ENCODE measurements around the gene PDE1C.

Gene PDE1C

DNA sequence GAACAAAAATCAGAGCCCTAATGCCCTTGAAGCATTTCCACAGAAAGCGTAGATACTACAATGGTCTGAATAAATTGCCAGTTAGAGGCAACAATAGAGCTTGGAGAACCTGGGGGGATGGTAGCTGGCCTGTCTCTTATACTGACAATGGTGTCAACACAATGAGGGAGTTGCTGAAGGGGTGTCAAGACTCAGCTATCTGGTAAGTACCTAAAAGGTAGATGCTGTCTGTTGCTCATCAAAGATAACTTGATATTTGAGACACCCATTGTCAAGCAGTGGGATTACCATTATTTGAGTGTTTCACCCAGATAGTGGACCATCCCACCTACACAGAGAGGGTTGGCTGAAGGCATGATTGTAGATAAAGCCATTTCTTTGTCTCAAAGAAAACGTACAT is 72.8 kb downstream of the PDE1C start:
- DNase-seq (ENCODE audit: extremely low read depth in 1 of 2, low read depth in 1 of 2), result no peak

DNA sequence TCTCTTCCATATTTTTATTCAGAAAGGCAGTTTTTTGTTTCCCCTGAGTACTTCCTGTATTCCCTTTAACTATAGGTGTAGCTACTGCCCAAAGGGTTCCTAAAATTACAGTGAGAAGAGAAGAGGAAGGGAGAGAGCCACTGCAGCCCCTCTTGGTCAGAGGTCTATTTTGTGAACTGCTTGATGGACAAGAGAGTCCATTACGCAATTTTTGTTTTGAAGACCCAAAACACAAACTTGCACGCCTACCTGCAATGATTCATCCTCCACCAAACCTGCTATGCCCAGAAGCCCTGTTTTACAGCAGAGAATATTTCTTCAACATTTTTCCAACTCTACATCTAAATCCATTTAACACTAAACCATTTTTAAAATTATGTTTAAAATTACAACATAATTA is 75.1 kb downstream of the PDE1C start:
- DNase-seq (ENCODE audit: extremely low read depth in 1 of 2, low read depth in 1 of 2), result no peak

DNA sequence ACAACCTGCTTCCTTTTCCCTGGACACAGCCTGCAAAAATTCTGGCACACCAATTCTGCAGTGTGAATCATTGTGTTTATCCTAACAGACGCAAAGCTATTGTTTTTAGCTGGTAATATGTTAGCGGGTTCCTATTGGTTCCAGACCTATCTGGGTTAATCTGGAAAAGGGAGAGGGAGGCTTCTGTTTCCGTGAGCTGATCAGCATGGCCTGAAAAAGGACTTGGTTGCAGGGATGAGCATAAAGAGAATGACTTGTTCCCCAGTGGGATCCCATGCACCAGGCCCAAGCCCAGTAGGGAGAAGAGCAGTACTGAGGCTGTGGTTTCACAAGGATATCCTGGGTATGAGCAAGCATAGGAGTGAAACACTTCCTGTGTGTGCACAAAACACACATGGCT is 78.4 kb downstream of the PDE1C start:
- no peak for DNase-seq (ENCODE audit: extremely low read depth in 1 of 2, low read depth in 1 of 2)

DNA sequence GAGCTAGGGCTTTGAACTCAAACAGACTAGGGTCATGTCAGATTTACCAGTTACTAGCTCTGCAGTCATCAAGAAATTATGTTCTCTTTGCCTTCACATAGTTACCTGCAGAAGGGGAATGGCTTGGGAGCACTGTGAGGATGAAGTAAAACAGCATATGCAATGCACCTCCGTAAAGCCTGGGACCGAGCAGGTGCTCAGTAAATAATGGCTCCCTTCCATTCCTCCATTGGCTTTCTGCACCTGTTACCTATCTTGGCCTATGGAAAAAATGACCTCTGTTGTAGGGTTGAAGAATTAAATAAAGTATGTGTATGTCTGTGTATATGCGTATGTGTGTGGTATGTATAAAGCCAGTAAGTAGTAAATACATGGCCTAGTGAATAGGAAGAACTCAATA is 78.8 kb downstream of the PDE1C start:
- no peak for DNase-seq (ENCODE audit: extremely low read depth in 1 of 2, low read depth in 1 of 2)

DNA sequence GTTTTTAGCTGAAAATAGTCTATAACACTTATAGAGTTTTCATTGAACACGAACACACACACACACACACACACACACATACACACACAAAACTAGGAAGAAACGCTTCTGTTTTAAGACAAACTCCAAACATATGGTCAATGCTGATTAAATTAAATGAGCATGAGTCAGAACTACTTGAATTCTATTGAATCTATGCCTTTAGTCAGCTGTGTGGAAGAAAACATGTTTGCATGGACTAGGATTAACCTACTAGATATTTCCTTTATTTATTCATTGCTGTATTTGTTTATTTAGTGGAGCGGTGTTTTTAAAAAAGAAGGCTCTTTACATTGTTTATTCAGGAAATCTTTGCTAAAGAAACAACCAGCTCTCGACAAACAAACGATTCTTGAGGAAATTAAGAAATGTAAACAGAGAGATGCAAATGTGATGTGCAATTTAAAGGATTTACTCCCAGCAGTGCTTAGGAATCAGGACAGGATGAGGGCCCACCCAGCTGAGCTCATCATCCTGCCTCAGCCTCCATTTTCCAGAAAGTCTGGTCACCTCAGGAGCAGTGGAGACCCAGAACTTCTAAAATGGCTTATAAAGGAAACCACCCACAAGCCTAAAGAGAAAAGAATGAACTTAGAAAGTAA is 83.2 kb downstream of the PDE1C start:
- no peak for DNase-seq (ENCODE audit: extremely low read depth in 1 of 2, low read depth in 1 of 2)

DNA sequence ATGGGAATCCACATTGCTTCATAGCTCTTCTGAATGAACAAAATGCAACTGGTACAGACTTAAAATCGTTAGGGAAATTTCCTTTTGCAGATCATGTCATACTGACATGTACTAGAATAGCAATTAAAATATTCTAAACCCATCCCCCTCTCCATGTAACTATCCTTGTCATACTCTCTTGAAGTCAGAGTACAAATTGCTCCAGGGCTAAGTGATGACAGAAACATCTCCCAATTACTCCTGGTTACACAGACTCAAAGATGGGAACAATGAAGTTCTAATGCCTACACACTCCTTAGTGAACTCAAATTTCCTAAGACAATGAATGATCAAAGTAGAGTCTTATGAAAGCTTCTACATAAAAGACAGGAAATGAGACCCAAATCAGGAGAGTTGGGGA is 87.2 kb downstream of the PDE1C start:
- no peak for DNase-seq (ENCODE audit: extremely low read depth in 1 of 2, low read depth in 1 of 2)

DNA sequence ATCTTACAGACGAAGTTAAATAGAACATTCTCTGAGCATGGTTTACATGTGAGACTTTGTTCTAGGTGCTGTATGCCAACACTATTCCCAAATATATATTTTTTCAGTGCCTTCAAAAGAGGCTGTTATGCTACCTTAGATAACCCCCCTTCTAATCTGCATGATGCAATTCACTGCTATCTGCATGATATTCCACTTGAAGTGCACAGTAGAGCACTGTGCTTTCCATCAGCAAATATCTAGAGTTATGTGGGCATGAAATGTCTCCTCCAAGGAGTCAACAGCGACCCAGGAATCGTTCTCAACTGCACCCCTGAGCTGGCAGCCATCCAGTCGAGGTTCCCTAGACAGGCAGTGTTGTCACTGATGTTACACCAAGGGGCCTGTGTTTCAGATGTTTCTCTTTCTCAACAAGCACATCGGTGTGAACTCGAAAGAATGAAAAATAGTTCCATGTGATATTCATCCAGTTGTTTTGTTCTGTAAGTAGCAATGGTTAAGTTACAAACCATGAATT is 88.3 kb downstream of the PDE1C start:
- no peak for DNase-seq (ENCODE audit: extremely low read depth in 1 of 2, low read depth in 1 of 2)

DNA sequence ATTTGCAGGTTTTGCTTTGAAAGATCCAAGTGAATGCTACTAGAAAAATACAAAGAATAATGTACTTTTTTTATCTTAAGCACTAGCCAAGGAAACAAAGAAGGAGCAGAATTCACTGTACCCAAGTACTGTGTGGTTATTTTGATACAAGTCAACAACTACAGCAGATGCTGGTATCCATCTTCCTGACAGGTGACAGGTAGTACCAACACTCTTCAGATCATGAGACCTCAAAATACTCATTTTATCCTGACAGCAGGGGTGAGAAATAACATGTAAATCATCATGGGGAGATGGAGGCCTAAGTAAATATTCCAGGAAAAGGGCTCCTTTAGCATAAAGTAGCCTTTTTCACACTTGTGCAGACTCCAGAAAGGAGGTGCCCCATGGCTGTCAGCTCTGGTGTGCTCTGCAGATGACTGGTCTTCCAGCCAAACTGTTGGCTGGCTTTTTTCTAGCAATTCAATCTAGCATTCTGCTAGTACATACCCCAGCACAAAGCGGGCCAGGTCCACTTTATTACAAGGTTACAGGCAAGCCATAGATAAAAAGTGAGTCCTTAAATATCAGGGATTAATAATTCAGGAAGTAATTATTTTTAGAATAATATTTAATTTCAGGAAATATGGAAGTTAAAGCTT is 90.4 kb downstream of the PDE1C start:
- DNase-seq (ENCODE audit: extremely low read depth in 1 of 2, low read depth in 1 of 2), result no peak

DNA sequence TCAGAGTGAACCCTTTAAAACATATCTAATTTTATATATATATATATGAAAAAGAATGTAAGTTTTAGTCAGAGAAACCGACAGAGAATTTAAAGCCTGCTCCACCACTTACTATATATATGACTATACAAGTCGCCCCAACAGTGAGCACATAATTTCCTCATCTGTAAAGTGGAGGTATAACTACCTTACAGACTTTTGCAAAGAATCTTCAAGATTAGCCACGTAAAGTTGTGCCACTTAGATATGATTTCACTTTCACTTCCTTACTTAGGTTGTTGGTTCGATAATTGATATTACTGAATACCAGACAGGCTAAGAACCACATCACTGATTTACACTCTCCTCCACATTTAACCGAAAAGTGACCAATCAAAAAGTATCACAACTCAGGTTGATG is 94.7 kb downstream of the PDE1C start:
- DNase-seq (ENCODE audit: extremely low read depth in 1 of 2, low read depth in 1 of 2), result no peak

DNA sequence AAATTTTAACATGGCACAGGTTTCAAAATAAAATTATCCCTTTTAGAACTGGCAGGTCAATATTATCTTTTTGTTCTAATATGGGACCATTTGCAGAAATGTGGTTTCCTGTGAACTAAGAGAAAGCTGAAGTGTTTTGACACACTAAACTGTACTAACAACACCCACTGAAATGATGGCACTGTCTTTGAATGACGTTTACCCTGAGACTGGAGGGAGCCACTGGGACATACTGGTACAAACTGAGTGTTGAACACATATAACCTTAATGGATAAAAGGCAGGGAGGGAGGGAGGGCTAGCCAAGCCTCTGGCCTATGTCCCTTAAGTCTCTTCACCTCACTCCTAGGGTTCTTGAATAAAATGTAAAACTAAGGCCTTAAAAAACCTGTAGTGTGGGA is 95.9 kb downstream of the PDE1C start:
- DNase-seq (ENCODE audit: extremely low read depth in 1 of 2, low read depth in 1 of 2), result no peak

DNA sequence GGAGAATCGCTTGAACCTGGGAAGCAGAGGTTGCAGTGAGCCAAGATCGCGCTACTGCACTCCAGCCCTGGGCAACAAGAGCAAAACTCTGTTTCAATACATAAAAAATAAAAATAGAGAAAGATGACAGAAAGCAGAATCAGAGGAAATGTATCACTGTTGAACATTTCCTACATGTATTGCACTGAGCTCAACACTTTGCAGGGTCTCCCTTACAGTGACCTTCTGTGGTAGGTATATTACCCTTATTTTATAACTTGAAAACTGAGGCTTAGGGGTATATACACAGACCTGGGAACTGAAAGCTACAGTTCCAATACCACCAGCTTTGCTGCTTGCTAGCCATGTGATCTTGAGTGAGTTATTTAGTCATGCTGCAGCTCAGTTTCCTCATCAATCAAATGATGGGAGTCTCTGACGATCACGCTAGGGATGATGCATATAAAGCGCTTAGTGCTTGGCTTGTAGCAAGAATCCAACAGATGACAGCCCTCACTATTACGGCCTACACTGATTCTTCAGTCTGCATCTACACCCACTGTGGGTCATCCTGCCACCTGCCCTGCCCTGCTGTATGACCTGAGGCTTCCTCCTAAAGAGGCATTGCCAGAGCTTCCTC is 99.0 kb downstream of the PDE1C start:
- DNase-seq (ENCODE audit: extremely low read depth in 1 of 2, low read depth in 1 of 2), result no peak

DNA sequence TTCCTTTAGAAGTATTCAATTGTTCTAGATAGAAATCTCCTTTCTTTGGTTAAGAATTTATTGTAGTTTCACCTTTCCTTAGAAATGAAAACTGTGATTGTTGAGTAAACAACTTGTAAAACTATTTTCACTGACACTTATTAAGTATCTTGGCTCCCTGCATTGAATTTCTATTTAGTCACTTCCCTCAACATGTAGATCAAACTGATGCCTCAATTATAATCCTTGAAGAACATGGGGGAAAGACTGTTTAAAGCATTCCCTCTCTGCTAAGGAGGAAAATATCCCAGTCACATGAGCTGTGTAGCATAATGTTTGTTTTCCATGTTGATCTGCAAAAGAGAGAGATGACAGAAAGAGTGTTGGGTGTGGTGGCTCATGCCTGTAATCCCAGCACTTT is 99.7 kb downstream of the PDE1C start:
- DNase-seq (ENCODE audit: extremely low read depth in 1 of 2, low read depth in 1 of 2), result no peak

DNA sequence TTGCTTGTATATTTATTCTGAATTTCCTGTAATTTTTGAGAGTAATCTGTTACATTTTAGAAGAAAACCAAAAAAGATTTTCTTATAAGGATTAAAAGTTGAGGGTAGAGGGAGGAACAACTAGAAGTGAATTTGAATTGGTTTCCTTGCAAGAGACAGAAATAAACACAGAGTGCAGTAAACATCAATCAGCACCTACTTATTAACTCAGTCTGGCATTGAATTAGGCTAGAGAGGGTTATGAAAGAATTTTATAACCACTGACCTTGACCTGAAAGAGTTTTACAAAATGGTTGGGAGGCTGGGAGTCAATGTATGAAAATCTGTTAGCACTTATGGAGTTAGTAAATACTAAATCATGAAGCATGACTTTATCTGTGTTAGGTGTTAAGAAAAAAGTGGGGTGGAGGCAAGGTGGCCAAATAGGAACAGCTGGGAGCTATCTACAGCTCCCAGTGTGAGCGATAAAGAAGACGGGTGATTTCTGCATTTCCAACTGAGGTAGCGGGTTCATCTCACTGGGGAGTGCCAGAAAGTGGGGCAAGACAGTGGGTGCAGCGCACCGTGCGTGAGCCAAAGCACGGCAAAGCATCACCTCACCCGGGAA is 106.5 kb downstream of the PDE1C start:
- no peak for DNase-seq (ENCODE audit: extremely low read depth in 1 of 2, low read depth in 1 of 2)

DNA sequence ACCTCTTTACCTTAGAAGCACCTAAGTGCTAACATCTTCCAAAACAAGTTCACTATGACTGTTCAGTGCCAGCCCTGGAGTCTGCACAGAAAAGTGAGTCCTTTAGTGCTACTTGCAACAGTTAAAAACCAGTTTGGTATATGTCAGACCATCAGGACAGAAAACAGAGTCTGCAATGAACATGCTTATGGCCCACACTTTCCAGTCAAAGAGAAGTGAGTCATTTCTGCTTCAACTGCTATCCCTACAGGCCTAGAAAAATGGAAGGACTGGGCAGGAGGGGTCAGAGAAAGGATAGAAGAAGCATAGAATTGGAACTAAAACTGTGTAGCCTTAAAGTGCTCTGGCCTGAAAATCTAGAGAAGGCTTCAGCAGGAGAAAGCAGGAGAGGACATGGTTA is 108.0 kb downstream of the PDE1C start:
- DNase-seq (ENCODE audit: extremely low read depth in 1 of 2, low read depth in 1 of 2), result no peak

DNA sequence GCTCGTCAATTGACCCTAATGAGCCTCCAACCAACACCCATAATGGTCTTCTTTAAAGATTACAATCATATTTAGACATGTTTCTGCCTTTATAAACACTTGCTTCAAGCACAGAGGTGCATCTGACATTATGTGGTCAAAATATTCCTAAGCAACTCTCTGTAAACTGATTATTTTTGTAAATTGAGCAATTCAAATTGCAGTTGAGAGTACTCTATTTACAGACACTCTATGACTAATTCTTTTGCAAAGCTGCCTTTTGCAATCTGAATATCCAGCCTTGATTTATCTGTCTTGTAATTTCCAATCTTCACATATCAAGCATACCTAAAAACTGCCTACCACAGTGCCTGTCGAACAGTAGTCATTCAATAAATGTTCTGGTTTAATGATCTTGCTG is 112.0 kb downstream of the PDE1C start:
- DNase-seq (ENCODE audit: extremely low read depth in 1 of 2, low read depth in 1 of 2), result no peak

DNA sequence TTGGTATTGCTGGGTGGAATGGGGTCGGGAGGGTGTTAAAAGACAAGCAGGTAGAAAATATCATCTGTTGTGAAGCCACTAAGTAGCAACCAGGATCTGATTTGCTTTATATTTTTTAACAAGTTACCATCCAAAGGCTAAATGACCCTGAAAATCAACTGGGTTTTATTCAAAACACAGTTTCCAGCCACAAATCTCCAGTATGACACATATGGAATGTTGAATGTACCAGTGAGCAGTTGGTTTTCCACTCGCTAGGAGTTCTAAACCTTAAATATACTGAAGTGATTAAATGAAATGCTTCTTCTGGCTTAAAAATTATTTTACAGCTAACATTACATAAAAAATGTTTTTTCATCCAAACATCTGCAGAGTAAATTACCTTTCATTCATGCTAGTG is 112.5 kb downstream of the PDE1C start:
- DNase-seq (ENCODE audit: extremely low read depth in 1 of 2, low read depth in 1 of 2), result no peak

DNA sequence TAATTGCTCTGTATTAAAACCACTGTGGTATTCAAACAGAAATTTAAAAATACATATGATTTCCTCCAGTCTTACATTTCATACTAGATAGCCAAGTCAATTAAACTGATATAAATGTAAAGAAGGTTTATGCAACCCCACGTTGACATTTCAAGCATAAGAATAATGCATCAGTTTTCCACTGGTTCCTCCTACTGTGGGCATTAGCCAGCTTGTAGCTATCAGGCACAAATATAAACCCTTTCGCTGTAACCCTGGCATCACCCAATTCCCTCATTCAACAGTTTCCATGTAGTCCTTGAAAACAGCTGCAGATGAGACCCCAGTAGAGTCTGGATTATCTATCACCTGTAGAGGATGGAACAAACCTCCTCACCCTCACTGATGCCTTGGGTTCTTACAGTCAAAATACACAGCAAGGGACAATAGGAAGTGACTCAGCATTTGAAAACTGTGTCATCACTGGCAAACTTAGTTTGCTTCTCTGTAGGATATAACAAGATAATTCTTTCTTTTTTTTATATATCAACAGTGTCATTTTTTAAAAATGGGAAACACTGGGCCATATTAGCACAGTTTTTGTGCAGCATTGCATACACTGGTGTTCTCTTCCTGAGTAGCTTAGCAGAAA is 113.0 kb downstream of the PDE1C start:
- DNase-seq (ENCODE audit: extremely low read depth in 1 of 2, low read depth in 1 of 2), result no peak

DNA sequence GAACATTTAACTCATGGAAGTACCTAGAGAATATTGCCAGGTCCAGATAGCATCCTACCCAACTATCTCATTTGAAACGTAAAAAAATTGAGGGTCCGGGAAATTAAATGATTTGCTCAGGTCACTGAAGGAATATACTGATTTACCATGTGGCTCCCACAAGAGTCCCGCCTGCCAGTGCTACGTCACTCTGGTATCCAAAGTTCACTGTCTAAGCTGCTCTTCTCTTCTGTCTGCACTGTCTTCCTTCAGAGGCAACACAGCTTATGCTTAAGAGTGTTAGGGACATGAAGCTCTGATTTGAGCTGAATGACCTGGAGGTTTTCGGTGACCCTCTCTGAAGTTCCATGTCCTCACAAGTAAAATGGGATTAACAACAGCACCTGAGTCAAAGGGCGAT is 114.6 kb downstream of the PDE1C start:
- no peak for DNase-seq (ENCODE audit: extremely low read depth in 1 of 2, low read depth in 1 of 2)

DNA sequence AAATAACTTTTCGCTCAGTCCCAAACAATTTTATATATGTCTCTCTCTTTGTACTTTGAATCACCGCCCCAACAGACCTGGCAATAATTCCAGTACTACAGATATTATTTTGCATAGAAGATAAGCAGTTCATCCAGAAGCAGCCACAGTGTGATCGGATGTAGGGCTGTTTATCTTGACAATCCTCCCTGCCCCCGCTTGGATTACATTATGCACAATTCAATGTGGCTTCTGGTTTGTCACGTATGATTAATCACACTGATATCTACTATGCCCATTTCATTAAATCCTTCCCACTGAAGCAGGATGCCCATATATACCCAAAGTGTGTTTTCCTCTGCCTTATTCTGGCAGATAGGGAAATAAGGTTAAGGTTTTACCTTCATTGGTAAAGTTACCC is 115.2 kb downstream of the PDE1C start:
- DNase-seq (ENCODE audit: extremely low read depth in 1 of 2, low read depth in 1 of 2), result no peak

DNA sequence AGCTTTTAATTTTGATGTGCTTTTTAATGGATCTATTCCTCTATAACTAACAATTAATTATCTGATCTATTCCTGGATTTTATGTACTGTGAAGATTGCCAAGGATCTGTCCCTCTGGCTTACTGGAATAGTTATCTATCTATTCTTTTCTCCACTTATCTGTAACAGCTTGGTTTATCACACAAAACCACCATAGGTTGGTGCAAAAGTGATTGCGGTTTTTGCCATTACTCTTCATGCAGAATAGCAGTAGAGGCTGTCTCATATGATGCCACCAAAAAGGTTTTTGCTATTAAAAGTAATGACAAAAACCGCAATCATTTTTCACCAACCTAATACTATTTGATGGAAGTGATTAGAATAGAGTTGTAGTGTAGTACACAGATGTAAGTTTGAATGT is 115.7 kb downstream of the PDE1C start:
- DNase-seq (ENCODE audit: extremely low read depth in 1 of 2, low read depth in 1 of 2), result no peak

DNA sequence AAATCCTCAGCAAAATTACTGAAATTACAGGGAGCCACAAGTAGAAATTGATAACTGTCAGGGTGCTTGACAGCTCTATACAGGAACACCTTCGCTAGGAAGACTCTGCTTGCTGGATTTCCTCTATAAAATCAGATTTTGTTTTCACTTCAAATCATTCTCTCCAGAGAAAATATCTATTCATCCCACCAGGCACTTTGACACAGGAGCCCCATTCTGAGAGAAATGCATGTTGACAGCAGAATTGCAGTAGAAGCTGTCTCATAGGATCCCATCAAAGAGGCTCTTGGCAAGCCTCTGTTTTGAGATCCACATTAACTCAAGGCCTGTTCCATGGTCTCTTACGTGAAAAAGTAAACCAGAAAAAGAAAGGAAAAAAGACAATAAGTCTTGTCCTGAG is 116.8 kb downstream of the PDE1C start:
- no peak for DNase-seq (ENCODE audit: extremely low read depth in 1 of 2, low read depth in 1 of 2)

All from activated CD8-positive, alpha-beta memory T cell treated with anti-CD3 and anti-CD28 coated beads for 1 hour (primary cell).